COLO829 (cell line): Measurements from ENCODE around the gene TBPL2.
"Not testable (repeated sequence)": the region's sequence is repeated elsewhere in the genome, so short reads cannot be mapped to it uniquely, and the experiment has no call there.

Source experiments
- DNase-seq: peaks from one replicate; pipeline ENCODE4 v3.0.0; 2012; ENCODE audit warnings: low spot score

TBPL2 gene

GRCh38 chr14:55440385-55440784 lies at the start of gene TBPL2:
Gene TBPL2 (minus strand): TSS chr14:55440616. CDS start chr14:55440449, 167 bp downstream.
- no peak for DNase-seq

- no peak for DNase-seq
Measured at GRCh38 chr14:55488204-55488603, 47.8 kb upstream of the TBPL2 start.

- DNase-seq: no peak
Measured at GRCh38 chr14:55482936-55483605, 42.7 kb upstream of the TBPL2 start.

GRCh38 chr14:55481769-55482168 lies 41.4 kb upstream of the TBPL2 start:
- no peak for DNase-seq

- DNase-seq: no peak
Measured at GRCh38 chr14:55477680-55478079, 37.3 kb upstream of the TBPL2 start.

- DNase-seq: not testable (repeated sequence)
Measured at GRCh38 chr14:55476448-55476847, 36.0 kb upstream of the TBPL2 start.

- no peak for DNase-seq
Measured at GRCh38 chr14:55473786-55474185, 33.4 kb upstream of the TBPL2 start.

GRCh38 chr14:55470025-55470424 lies 29.6 kb upstream of the TBPL2 start:
- DNase-seq: no peak

- DNase-seq: no peak
Measured at GRCh38 chr14:55467307-55467706, 26.9 kb upstream of the TBPL2 start.

GRCh38 chr14:55458800-55459515 lies 18.5 kb upstream of the TBPL2 start:
- DNase-seq: peak; percentile 59

GRCh38 chr14:55457496-55457895 lies 17.1 kb upstream of the TBPL2 start:
- no peak for DNase-seq

- not testable (repeated sequence) for DNase-seq
Measured at GRCh38 chr14:55456411-55456810, 16.0 kb upstream of the TBPL2 start.

GRCh38 chr14:55454264-55455002 lies 14.0 kb upstream of the TBPL2 start:
- peak; percentile 79 for DNase-seq

GRCh38 chr14:55451950-55452349 lies 11.5 kb upstream of the TBPL2 start:
- no peak for DNase-seq

GRCh38 chr14:55451398-55451797 lies 11.0 kb upstream of the TBPL2 start:
- DNase-seq: no peak

- DNase-seq: no peak
Measured at GRCh38 chr14:55450987-55451386, 10.6 kb upstream of the TBPL2 start.

- no peak for DNase-seq
Measured at GRCh38 chr14:55450539-55450938, 10.1 kb upstream of the TBPL2 start.

- DNase-seq: no peak
Measured at GRCh38 chr14:55450124-55450523, 9.7 kb upstream of the TBPL2 start.

GRCh38 chr14:55449116-55449515 lies 8.7 kb upstream of the TBPL2 start:
- no peak for DNase-seq

- DNase-seq: peak; percentile 89
Measured at GRCh38 chr14:55448141-55448614, 7.8 kb upstream of the TBPL2 start.

- DNase-seq: peak; percentile 42
Measured at GRCh38 chr14:55446833-55447232, 6.4 kb upstream of the TBPL2 start.

GRCh38 chr14:55446127-55446736 lies 5.8 kb upstream of the TBPL2 start:
- DNase-seq: peak; percentile 51
